NB4 (cell line): ENCODE data around the gene AQP1.

Experiments
- CTCF ChIP-seq: IDR thresholded peaks from one replicate; pipeline ENCODE4 v1.5.1; 2012; ENCODE audit warnings: low read depth, low read length
- POLR2A ChIP-seq: IDR thresholded peaks from 2 replicates; pipeline ENCODE4 v1.6.1; 2011; ENCODE audit warnings: mild to moderate bottlenecking; ENCODE audit not compliant: insufficient read length; ENCODE audit errors: extremely low read depth

- TF ChIP-seq CTCF (no peak), POLR2A (no peak)
Measured at GRCh38 chr7:30905078-30906012, 6.3 kb upstream of the AQP1 start.
